GM12878 (cell line): Measurements from ENCODE around the gene PFKM. TPM values are rescaled to one million over a fixed set of nuclear protein-coding genes. Genes with fewer than 3 reads are reported as not detected.

Experiments
- BACH1 ChIP-seq: fragments of 450-650 bp; IDR thresholded peaks from 2 replicates; pipeline ENCODE4 v1.6.1; 2017; ENCODE audit warnings: mild to moderate bottlenecking, borderline replicate concordance
- CEBPB ChIP-seq, 2 experiments: fragments of 150-350 bp in 1 of 2; IDR thresholded peaks; 2 replicates each; pipeline ENCODE4 v1.6.1; 2012 to 2014; ENCODE audit warnings: low read depth in 2 of 2, low read length in 2 of 2, borderline replicate concordance in 1 of 2, inconsistent platforms in 1 of 2
- IRF3 ChIP-seq: fragments of 450-650 bp; IDR thresholded peaks from 2 replicates; pipeline ENCODE4 v1.6.1; 2014; ENCODE audit warnings: mild to moderate bottlenecking
- MTA3 ChIP-seq: IDR thresholded peaks from 2 replicates; pipeline ENCODE4 v1.6.1; 2012; ENCODE audit warnings: low read length, inconsistent platforms, borderline replicate concordance
- SREBF2 ChIP-seq: IDR thresholded peaks from 2 replicates; pipeline ENCODE4 v1.6.1; 2012; ENCODE audit warnings: mild to moderate bottlenecking, low read length
- polyA plus RNA-seq, 11 experiments: library from polyadenylated mRNA; depleted of rRNA in 4 of 11; unstranded in 6 of 11; stranded (reverse) in 5 of 11; fragments of >200 nt; fragmentation: Nextera tagmentation in 4 of 11; fragmentation: Illumina TruSeq in 1 of 11; extraction: Ambion mirVana in 4 of 11; extraction: Trizol in 1 of 11; gene quantifications; 1 replicate in 1 of 11; 2 replicates in 10 of 11; pipeline versions ENCODE4 v1.2.1 to v1.2.3, GENCODE V29; 2011 to 2016; ENCODE audit warnings: inconsistent platforms in 2 of 11, missing spikeins in 2 of 11, low read depth in 1 of 11
- total RNA-seq, 4 experiments: library from RNA; depleted of rRNA in 3 of 4; stranded (reverse); fragments of >200 nt in 3 of 4; fragmentation: Illumina TruSeq in 1 of 4; extraction: Trizol in 1 of 4; gene quantifications; 2 replicates each; pipeline versions ENCODE4 v1.2.1 to v1.2.3, GENCODE V29; 2013 to 2021
- TF ChIP-seq, protein P1 (sequence below), 3 experiments: IDR thresholded peaks in 2 of 3; conservative IDR thresholded peaks in 1 of 3; 2 replicates each; pipeline ENCODE4 v1.5.1; 2011; ENCODE audit warnings: low read depth in 3 of 3, low read length in 3 of 3, mild to moderate bottlenecking in 3 of 3, control low read depth in 2 of 3, moderate library complexity in 2 of 3, inconsistent platforms in 1 of 3, mixed read lengths in 1 of 3; ENCODE audit not compliant: control insufficient read depth in 2 of 3, insufficient read depth in 1 of 3; ENCODE audit errors: extremely low read depth in 1 of 3
- TF ChIP-seq, protein P2 (sequence below): fragments of 450-650 bp; IDR thresholded peaks from 2 replicates; pipeline ENCODE4 v1.6.1; 2017; ENCODE audit warnings: mild to moderate bottlenecking, low read depth, inconsistent platforms; ENCODE audit not compliant: poor library complexity, severe bottlenecking

PFKM gene
- total and polyA plus RNA-seq, 10 of the 15 experiments (the other 5 are each of a cell fraction or from before 2014, with no cell fraction given), result 27.6 to 80.0 (median 55.8) TPM

GRCh38 chr12:48105867-48106680, 13.1 kb upstream of the PFKM start, which contains the start of gene SENP1 (continued):
- no peak for TF ChIP-seq MTA3
- TF ChIP-seq IRF3, result peak; percentile 43; the same call in 1 of the 2 replicates
- no peak for TF ChIP-seq CEBPB (IDR thresholded peaks at IDR 0.05; ENCODE audit: borderline replicate concordance in 1 of 2, low read depth in 2 of 2, low read length in 2 of 2)
- TF ChIP-seq SREBF2, result no peak
- TF ChIP-seq BACH1, result peak; percentile 72; the same call in 1 of the 2 replicates
- TF ChIP-seq, protein P1, sequence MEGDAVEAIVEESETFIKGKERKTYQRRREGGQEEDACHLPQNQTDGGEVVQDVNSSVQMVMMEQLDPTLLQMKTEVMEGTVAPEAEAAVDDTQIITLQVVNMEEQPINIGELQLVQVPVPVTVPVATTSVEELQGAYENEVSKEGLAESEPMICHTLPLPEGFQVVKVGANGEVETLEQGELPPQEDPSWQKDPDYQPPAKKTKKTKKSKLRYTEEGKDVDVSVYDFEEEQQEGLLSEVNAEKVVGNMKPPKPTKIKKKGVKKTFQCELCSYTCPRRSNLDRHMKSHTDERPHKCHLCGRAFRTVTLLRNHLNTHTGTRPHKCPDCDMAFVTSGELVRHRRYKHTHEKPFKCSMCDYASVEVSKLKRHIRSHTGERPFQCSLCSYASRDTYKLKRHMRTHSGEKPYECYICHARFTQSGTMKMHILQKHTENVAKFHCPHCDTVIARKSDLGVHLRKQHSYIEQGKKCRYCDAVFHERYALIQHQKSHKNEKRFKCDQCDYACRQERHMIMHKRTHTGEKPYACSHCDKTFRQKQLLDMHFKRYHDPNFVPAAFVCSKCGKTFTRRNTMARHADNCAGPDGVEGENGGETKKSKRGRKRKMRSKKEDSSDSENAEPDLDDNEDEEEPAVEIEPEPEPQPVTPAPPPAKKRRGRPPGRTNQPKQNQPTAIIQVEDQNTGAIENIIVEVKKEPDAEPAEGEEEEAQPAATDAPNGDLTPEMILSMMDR (IDR thresholded peaks at IDR 0.05 in 2 of 3, conservative IDR thresholded peaks at IDR 0.05 in 1 of 3; ENCODE audit: control insufficient read depth in 2 of 3, extremely low read depth in 1 of 3, insufficient read depth in 1 of 3, low read depth in 3 of 3, low read length in 3 of 3), result peak in 1 of 3 experiments; percentile 12; a peak in 1 of 6 replicates
- TF ChIP-seq, protein P2, sequence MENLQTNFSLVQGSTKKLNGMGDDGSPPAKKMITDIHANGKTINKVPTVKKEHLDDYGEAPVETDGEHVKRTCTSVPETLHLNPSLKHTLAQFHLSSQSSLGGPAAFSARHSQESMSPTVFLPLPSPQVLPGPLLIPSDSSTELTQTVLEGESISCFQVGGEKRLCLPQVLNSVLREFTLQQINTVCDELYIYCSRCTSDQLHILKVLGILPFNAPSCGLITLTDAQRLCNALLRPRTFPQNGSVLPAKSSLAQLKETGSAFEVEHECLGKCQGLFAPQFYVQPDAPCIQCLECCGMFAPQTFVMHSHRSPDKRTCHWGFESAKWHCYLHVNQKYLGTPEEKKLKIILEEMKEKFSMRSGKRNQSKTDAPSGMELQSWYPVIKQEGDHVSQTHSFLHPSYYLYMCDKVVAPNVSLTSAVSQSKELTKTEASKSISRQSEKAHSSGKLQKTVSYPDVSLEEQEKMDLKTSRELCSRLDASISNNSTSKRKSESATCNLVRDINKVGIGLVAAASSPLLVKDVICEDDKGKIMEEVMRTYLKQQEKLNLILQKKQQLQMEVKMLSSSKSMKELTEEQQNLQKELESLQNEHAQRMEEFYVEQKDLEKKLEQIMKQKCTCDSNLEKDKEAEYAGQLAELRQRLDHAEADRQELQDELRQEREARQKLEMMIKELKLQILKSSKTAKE, result peak; percentile 78
